Right lobe of liver (tissue), 4 donors: ENCODE results near the gene FIP1L1.

Experiments used
- POLR2A ChIP-seq: fragments of 450-650 bp; IDR thresholded peaks from one replicate; pipeline ENCODE4 v1.6.1; 2017; ENCODE audit warnings: antibody characterized with exemption, mild to moderate bottlenecking
- TF ChIP-seq, protein P1 (sequence below), 4 donors: fragments of 200-600 bp in 3 of 4; fragments of 450-650 bp in 1 of 4; IDR thresholded peaks; one replicate each; pipeline versions ENCODE4 v1.5.1 to v1.8.0; 2016 to 2022; ENCODE audit warnings: antibody characterized with exemption in 4 of 4, mild to moderate bottlenecking in 2 of 4
- donor health status: DM: no; HTN: no; CAD: no.
- donor health status: DM: no; HTN: no; CAD: no.
- donor health status: DM: no; HTN: yes; CAD: no.

DNA sequence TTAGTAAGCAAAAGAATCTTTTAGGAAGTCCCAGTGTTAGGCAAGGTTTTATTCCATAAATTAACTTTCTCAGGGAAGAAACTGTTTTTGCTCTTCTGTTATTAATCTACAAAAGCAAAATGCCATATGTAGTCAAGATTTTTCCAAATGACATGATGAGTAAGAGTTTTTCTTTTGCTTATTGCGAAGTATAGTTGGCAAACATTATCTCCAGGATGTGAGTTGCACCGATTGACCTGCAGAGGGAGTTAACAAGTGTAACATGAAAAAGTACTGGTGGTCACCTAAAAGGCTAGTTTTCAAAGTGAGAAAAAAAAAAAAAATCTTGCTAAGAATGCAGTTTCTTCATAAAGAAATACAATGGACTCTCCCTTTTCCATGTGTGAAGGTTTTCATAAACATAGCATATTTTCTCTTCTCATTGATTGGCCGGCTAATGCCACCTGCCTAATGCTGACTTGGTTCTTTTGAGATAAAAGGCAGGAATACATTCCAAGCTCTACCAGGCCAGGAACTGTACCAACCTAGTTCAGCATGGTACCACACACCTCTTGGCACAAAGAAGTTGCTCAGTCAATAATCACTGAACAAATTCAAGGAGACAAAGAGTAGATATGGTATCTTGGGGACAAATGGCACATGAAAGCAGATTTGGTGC is 113.7 kb downstream of the FIP1L1 start:
- TF ChIP-seq, protein P1, sequence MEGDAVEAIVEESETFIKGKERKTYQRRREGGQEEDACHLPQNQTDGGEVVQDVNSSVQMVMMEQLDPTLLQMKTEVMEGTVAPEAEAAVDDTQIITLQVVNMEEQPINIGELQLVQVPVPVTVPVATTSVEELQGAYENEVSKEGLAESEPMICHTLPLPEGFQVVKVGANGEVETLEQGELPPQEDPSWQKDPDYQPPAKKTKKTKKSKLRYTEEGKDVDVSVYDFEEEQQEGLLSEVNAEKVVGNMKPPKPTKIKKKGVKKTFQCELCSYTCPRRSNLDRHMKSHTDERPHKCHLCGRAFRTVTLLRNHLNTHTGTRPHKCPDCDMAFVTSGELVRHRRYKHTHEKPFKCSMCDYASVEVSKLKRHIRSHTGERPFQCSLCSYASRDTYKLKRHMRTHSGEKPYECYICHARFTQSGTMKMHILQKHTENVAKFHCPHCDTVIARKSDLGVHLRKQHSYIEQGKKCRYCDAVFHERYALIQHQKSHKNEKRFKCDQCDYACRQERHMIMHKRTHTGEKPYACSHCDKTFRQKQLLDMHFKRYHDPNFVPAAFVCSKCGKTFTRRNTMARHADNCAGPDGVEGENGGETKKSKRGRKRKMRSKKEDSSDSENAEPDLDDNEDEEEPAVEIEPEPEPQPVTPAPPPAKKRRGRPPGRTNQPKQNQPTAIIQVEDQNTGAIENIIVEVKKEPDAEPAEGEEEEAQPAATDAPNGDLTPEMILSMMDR (IDR thresholded peaks at IDR 0.05) = peak; percentile 68 to 76 (median 70)
- no peak for TF ChIP-seq POLR2A
